Neutrophil (primary cell): ENCODE measurements around the gene ARGFX.

ENCODE experiments used
- H3K27ac ChIP-seq: fragments of 200-600 bp; sonication (generic); 2 replicates; pipeline ENCODE4 v1.5.1; 2016; ENCODE audit warnings: mild to moderate bottlenecking, moderate library complexity
- H3K27me3 ChIP-seq: fragments of 200-600 bp; sonication (generic); 2 replicates; pipeline ENCODE4 v1.6.0; 2016; ENCODE audit warnings: mild to moderate bottlenecking
- H3K36me3 ChIP-seq: fragments of 200-600 bp; sonication (generic); 2 replicates; pipeline ENCODE4 v1.5.1; 2017
- H3K4me1 ChIP-seq, 2 experiments: fragments of 200-600 bp in 1 of 2; sonication (generic) in 1 of 2; 1 replicate in 1 of 2; 2 replicates in 1 of 2; pipeline versions ENCODE4 v1.5.1 to v1.6.1; 2013 to 2016; ENCODE audit warnings: low read depth in 1 of 2, low read length in 1 of 2, mild to moderate bottlenecking in 1 of 2, moderate library complexity in 1 of 2; ENCODE audit not compliant: control insufficient read depth in 1 of 2, insufficient read depth in 1 of 2
- H3K4me3 ChIP-seq, 2 experiments: fragments of 200-600 bp in 1 of 2; sonication (generic) in 1 of 2; 1 replicate in 1 of 2; 2 replicates in 1 of 2; pipeline ENCODE4 v1.5.1; 2013 to 2016; ENCODE audit warnings: low read depth in 1 of 2, low read length in 1 of 2, mild to moderate bottlenecking in 1 of 2, moderate library complexity in 1 of 2
- H3K9me3 ChIP-seq: fragments of 200-600 bp; sonication (generic); 2 replicates; pipeline ENCODE4 v1.5.1; 2016
- CTCF ChIP-seq: fragments of 200-600 bp; sonication (generic); IDR thresholded peaks from 2 replicates; pipeline ENCODE4 v1.5.1; 2016; ENCODE audit warnings: antibody characterized with exemption

The ARGFX gene

GRCh38 chr3:121542924-121543323 lies 24.8 kb upstream of the ARGFX start:
- no peak overlapping the region for H3K27ac ChIP-seq
- peaks cover 8 to 24% of the 10 kb centered on the region in 2 experiments for H3K4me1 ChIP-seq
- H3K27me3 ChIP-seq = no peaks in the 10 kb centered on the region
- no peak for TF ChIP-seq CTCF
- H3K36me3 ChIP-seq = peaks cover 10% of the 10 kb centered on the region
- H3K9me3 ChIP-seq = no peaks in the 10 kb centered on the region
- H3K4me3 ChIP-seq = no peak overlapping the region

GRCh38 chr3:121545049-121545573 lies 22.6 kb upstream of the ARGFX start:
- H3K9me3 ChIP-seq = no peaks in the 10 kb centered on the region
- peak overlapping the region; percentile 75 to 76 for H3K4me3 ChIP-seq
- H3K36me3 ChIP-seq = no peaks in the 10 kb centered on the region
- no peaks in the 10 kb centered on the region for H3K27me3 ChIP-seq
- H3K4me1 ChIP-seq = peaks cover 8 to 24% of the 10 kb centered on the region in 2 experiments
- peak overlapping the region; percentile 77 for H3K27ac ChIP-seq
- no peak for TF ChIP-seq CTCF

- H3K9me3 ChIP-seq = no peaks in the 10 kb centered on the region
- peak within 1 kb of the TSS; percentile 75 to 76 for H3K4me3 ChIP-seq
- peaks cover 8 to 24% of the 10 kb centered on the region in 2 experiments for H3K4me1 ChIP-seq
- H3K27ac ChIP-seq = peak within 1 kb of the TSS; percentile 77
- no peaks in the 10 kb centered on the region for H3K27me3 ChIP-seq
- no peaks in the 10 kb centered on the region for H3K36me3 ChIP-seq
- no peak for TF ChIP-seq CTCF
Observed at GRCh38 chr3:121545574-121546455, 21.9 kb upstream of the ARGFX start, which contains the start of gene POLQ. Gene POLQ, minus strand, starts transcription at chr3:121545988. Its CDS starts 111 bp downstream, at chr3:121545877.

- Histone ChIP-seq H3K27ac (no peak overlapping the region), H3K4me3 (no peak overlapping the region), H3K9me3 (no peaks in the 10 kb centered on the region), H3K36me3 (no peaks in the 10 kb centered on the region), H3K27me3 (no peaks in the 10 kb centered on the region), H3K4me1 (no peaks in the 10 kb centered on the region)
- no peak for TF ChIP-seq CTCF
Observed at GRCh38 chr3:121552379-121552778, 15.4 kb upstream of the ARGFX start.

- Histone ChIP-seq H3K27me3 (no peaks in the 10 kb centered on the region), H3K36me3 (no peaks in the 10 kb centered on the region), H3K4me1 (no peaks in the 10 kb centered on the region), H3K9me3 (no peaks in the 10 kb centered on the region), H3K4me3 (no peak overlapping the region), H3K27ac (no peak overlapping the region)
- TF ChIP-seq CTCF = no peak
Observed at GRCh38 chr3:121552797-121553196, 15.0 kb upstream of the ARGFX start.
